HCT116 (cell line): ENCODE results near the gene C1orf21. TPM values are rescaled to one million over a fixed set of nuclear protein-coding genes. Genes with fewer than 3 reads are reported as not detected.

Source experiments
- ATAC-seq: fragments of 200-7000 bp; cut with Tn5 transposase; 2 replicates; pipeline ENCODE4 v1.9.1; 2020; ENCODE audit warnings: mild to moderate bottlenecking, moderate library complexity
- BruUV-seq: library from RNA; stranded (reverse); fragments of 400-500 nt; replicated peaks from 2 replicates; lab custom pipeline; 2021; lab: Mats Ljungman, UMichigan
- CTCF ChIA-PET: fragments of 300-600 bp; sonication (Branson Sonifier 250); formaldehyde crosslinking; loops from one replicate; lab custom pipeline; 2021; ENCODE audit warnings: antibody characterized with exemption; lab: Charles Lee
- POLR2A ChIA-PET: fragments of 300-600, 350-600 bp; sonication (Branson Sonifier 250); formaldehyde crosslinking; loops from one replicate; lab custom pipeline; 2021; ENCODE audit warnings: antibody characterized with exemption; lab: Charles Lee
- RAD21 ChIA-PET, 2 experiments: fragments of 300-600 bp; sonication (Branson Sonifier 250); formaldehyde crosslinking; loops; one replicate each; lab custom pipeline; 2023; ENCODE audit warnings: low total read pairs in 2 of 2; ENCODE audit not compliant: uncharacterized antibody in 2 of 2, unreplicated experiment in 2 of 2, low non-redundant PET in 1 of 2; lab: Charles Lee
- DNase-seq: peaks from one replicate; pipeline ENCODE4 v3.0.0-alpha.2; 2010; ENCODE audit warnings: low read depth, low spot score
- H2AFZ ChIP-seq: fragments of 200-600 bp; shearing (Covaris generic), sonication (generic); 2 replicates; pipeline ENCODE4 v1.6.1; 2017; ENCODE audit warnings: low read depth, mixed run types, mixed read lengths, antibody characterized with exemption, low read length; ENCODE audit not compliant: poor library complexity, severe bottlenecking
- H3K27ac ChIP-seq: 2 replicates; pipeline ENCODE4 v1.5.1; 2012; ENCODE audit warnings: low read depth, low read length
- H3K27me3 ChIP-seq: fragments of 200-600 bp; sonication (generic); 2 replicates; pipeline ENCODE4 v1.6.1; 2016; ENCODE audit warnings: mixed run types, low read length, mixed read lengths; ENCODE audit not compliant: insufficient read depth
- H3K36me3 ChIP-seq, 2 experiments: fragments of 200-500 bp in 1 of 2; fragments of 200-600 bp in 1 of 2; sonication (Bioruptor generic) in 1 of 2; sonication (generic) in 1 of 2; 2 replicates each; pipeline versions ENCODE4 v1.5.1 to v1.6.1; 2014 to 2016; ENCODE audit warnings: low read length in 2 of 2, inconsistent platforms in 1 of 2, mixed read lengths in 1 of 2, mixed run types in 1 of 2; ENCODE audit not compliant: insufficient read depth in 2 of 2, control insufficient read depth in 1 of 2
- H3K4me1 ChIP-seq, 2 experiments: fragments of 200-600 bp in 1 of 2; sonication (generic) in 1 of 2; 2 replicates each; pipeline versions ENCODE4 v1.5.1 to v1.6.1; 2012 to 2017; ENCODE audit warnings: low read length in 2 of 2, inconsistent platforms in 1 of 2, mild to moderate bottlenecking in 1 of 2, mixed read lengths in 1 of 2, mixed run types in 1 of 2, moderate library complexity in 1 of 2; ENCODE audit not compliant: insufficient read depth in 2 of 2, control insufficient read depth in 1 of 2
- H3K4me2 ChIP-seq: fragments of 200-600 bp; sonication (generic); 2 replicates; pipeline ENCODE4 v1.6.1; 2017; ENCODE audit warnings: mixed run types, low read length, mixed read lengths
- H3K4me3 ChIP-seq, 2 experiments: fragments of 200-600 bp in 1 of 2; sonication (generic) in 1 of 2; replicated peaks in 1 of 2; 2 replicates each; pipeline ENCODE4 v1.5.1; 2011 to 2016; ENCODE audit warnings: low read length in 2 of 2, control low read depth in 1 of 2, low read depth in 1 of 2, mild to moderate bottlenecking in 1 of 2, mixed read lengths in 1 of 2, mixed run types in 1 of 2
- H3K79me2 ChIP-seq: fragments of 200-600 bp; sonication (generic); 2 replicates; pipeline ENCODE4 v1.6.1; 2017; ENCODE audit warnings: mild to moderate bottlenecking, mixed run types, low read length, moderate library complexity, mixed read lengths; ENCODE audit not compliant: insufficient read depth
- H3K9ac ChIP-seq: fragments of 200-600 bp; sonication (generic); 2 replicates; pipeline ENCODE4 v1.6.1; 2016; ENCODE audit warnings: low read length, mixed read lengths
- H3K9me2 ChIP-seq: fragments of 200-600 bp; sonication (generic), shearing (Covaris generic); 2 replicates; pipeline ENCODE4 v1.6.1; 2017; ENCODE audit warnings: mixed run types, mild to moderate bottlenecking, moderate library complexity; ENCODE audit not compliant: insufficient read depth
- H3K9me3 ChIP-seq, 2 experiments: fragments of 200-500 bp in 1 of 2; fragments of 200-600 bp in 1 of 2; sonication (Bioruptor generic) in 1 of 2; sonication (generic) in 1 of 2; 2 replicates each; pipeline ENCODE4 v1.6.1; 2014 to 2017; ENCODE audit warnings: low read length in 2 of 2, mixed read lengths in 2 of 2, inconsistent platforms in 1 of 2, low read depth in 1 of 2, mild to moderate bottlenecking in 1 of 2, mixed run types in 1 of 2, moderate library complexity in 1 of 2; ENCODE audit not compliant: control insufficient read depth in 1 of 2, insufficient read depth in 1 of 2
- H4K20me1 ChIP-seq: fragments of 200-600 bp; sonication (generic), shearing (Covaris generic); 2 replicates; pipeline ENCODE4 v1.6.1; 2017; ENCODE audit warnings: mixed run types, mild to moderate bottlenecking, moderate library complexity; ENCODE audit not compliant: insufficient read depth
- ATF3 ChIP-seq: IDR thresholded peaks from 2 replicates; pipeline ENCODE4 v1.6.1; 2012
- CEBPB ChIP-seq: IDR thresholded peaks from 2 replicates; pipeline ENCODE4 v1.6.1; 2012; ENCODE audit warnings: low read depth
- CTCF ChIP-seq, 3 experiments: fragments of 200-600 bp in 1 of 3; sonication (generic) in 1 of 3; IDR thresholded peaks in 2 of 3; conservative IDR thresholded peaks in 1 of 3; 2 replicates each; pipeline ENCODE4 v1.5.1; 2012 to 2017; ENCODE audit warnings: low read depth in 2 of 3, low read length in 2 of 3, antibody characterized with exemption in 1 of 3, borderline replicate concordance in 1 of 3, control low read depth in 1 of 3, mild to moderate bottlenecking in 1 of 3, mixed read lengths in 1 of 3, mixed run types in 1 of 3, moderate library complexity in 1 of 3; ENCODE audit not compliant: insufficient read depth in 1 of 3
- EZH2 ChIP-seq: fragments of 200-600 bp; sonication (generic); IDR thresholded peaks from 2 replicates; pipeline ENCODE4 v1.6.1; 2017; ENCODE audit warnings: antibody characterized with exemption, mixed run types
- FOSL1 ChIP-seq: IDR thresholded peaks from 2 replicates; pipeline ENCODE4 v1.6.1; 2012; ENCODE audit warnings: low read depth
- JUND ChIP-seq: IDR thresholded peaks from 2 replicates; pipeline ENCODE4 v1.6.1; 2012
- POLR2A ChIP-seq: IDR thresholded peaks from 2 replicates; pipeline ENCODE4 v1.7.0; 2011; ENCODE audit warnings: borderline replicate concordance; ENCODE audit not compliant: insufficient read depth, insufficient read length; ENCODE audit errors: extremely low read depth
- POLR2AphosphoS5 ChIP-seq: IDR thresholded peaks from 2 replicates; pipeline ENCODE4 v1.6.1; 2011; ENCODE audit warnings: mild to moderate bottlenecking, low read depth, low read length, moderate library complexity
- REST ChIP-seq: IDR thresholded peaks from 2 replicates; pipeline ENCODE4 v1.6.1; 2012; ENCODE audit warnings: low read depth
- SIN3A ChIP-seq: IDR thresholded peaks from 2 replicates; pipeline ENCODE4 v1.6.1; 2012; ENCODE audit warnings: low read depth
- SP1 ChIP-seq: IDR thresholded peaks from 2 replicates; pipeline ENCODE4 v1.6.1; 2012; ENCODE audit warnings: low read depth
- ZNF274 ChIP-seq: fragments of 200-500 bp; sonication (Bioruptor generic); IDR thresholded peaks from 2 replicates; pipeline ENCODE4 v1.6.1; 2014; ENCODE audit warnings: mild to moderate bottlenecking, low read depth, low read length, inconsistent platforms
- intact Hi-C: fragments of 100-400 bp; cut with micrococcal nuclease; formaldehyde crosslinking; loops from 2 replicates; pipeline ENCODE4 v1.10.0; 2022
- total RNA-seq: library from RNA; stranded (reverse); gene quantifications from one replicate; pipeline ENCODE4 v1.2.1, GENCODE V29; 2021; ENCODE audit not compliant: unreplicated experiment

C1orf21 gene
- total RNA-seq, 1 experiment from 2014 or later = 8.9 TPM

GRCh38 chr1:184644771-184645170 is 257.9 kb downstream of the C1orf21 start:
- Histone ChIP-seq H2AFZ (no peak overlapping the region), H3K9me2 (no peaks in the 10 kb centered on the region), H3K79me2 (no peaks in the 10 kb centered on the region), H3K27ac (no peak overlapping the region), H3K27me3 (no peaks in the 10 kb centered on the region), H3K9me3 (no peaks in the 10 kb centered on the region), H3K9ac (no peak overlapping the region), H3K4me3 (no peak overlapping the region), H3K4me2 (no peak overlapping the region), H3K4me1 (no peaks in the 10 kb centered on the region), H4K20me1 (no peaks in the 10 kb centered on the region), H3K36me3 (no peaks in the 10 kb centered on the region)
- BruUV-seq = no TSS peak
- ChIA-PET RAD21 (no interaction called here), POLR2A (no interaction called here), CTCF (no interaction called here)
- no peak for DNase-seq
- ATAC-seq = no peak
- TF ChIP-seq POLR2A = no peak
- TF ChIP-seq CEBPB = no peak
- no peak for TF ChIP-seq JUND
- no peak for TF ChIP-seq ATF3
- no peak for TF ChIP-seq SP1
- TF ChIP-seq FOSL1 = no peak
- TF ChIP-seq POLR2AphosphoS5 = no peak
- TF ChIP-seq EZH2 = no peak
- TF ChIP-seq SIN3A = no peak
- TF ChIP-seq REST = no peak
- no peak for TF ChIP-seq ZNF274
- TF ChIP-seq CTCF (IDR thresholded peaks at IDR 0.05 in 2 of 3, conservative IDR thresholded peaks at IDR 0.05 in 1 of 3; ENCODE audit: borderline replicate concordance in 1 of 3, insufficient read depth in 1 of 3, low read depth in 2 of 3, low read length in 2 of 3) = no peak
- intact Hi-C loops = no loop called here
